HEK293 (cell line): ENCODE measurements around the gene INSRR.

ENCODE experiments used
- CTCF ChIP-seq: fragments of 450-650 bp; formaldehyde crosslinking; IDR thresholded peaks from 2 replicates; pipeline ENCODE4 v1.5.1; 2016; ENCODE audit warnings: missing biosample characterization, missing genetic modification characterization
- HIC1 ChIP-seq: fragments of 450-650 bp; formaldehyde crosslinking; IDR thresholded peaks from 2 replicates; pipeline ENCODE4 v1.5.1; 2016; ENCODE audit warnings: missing biosample characterization, missing genetic modification characterization
- PRDM6 ChIP-seq: fragments of 450-650 bp; formaldehyde crosslinking; IDR thresholded peaks from 2 replicates; pipeline ENCODE4 v1.5.1; 2017; ENCODE audit warnings: missing biosample characterization, missing genetic modification characterization
- ZBTB49 ChIP-seq: fragments of 450-650 bp; formaldehyde crosslinking; IDR thresholded peaks from 2 replicates; pipeline ENCODE4 v1.5.1; 2016; ENCODE audit warnings: missing biosample characterization, missing genetic modification characterization, low read depth
- ZBTB8A ChIP-seq: fragments of 450-650 bp; formaldehyde crosslinking; IDR thresholded peaks from 2 replicates; pipeline ENCODE4 v1.5.1; 2016; ENCODE audit warnings: missing biosample characterization, missing genetic modification characterization
- ZNF146 ChIP-seq: fragments of 450-650 bp; formaldehyde crosslinking; IDR thresholded peaks from 2 replicates; pipeline ENCODE4 v1.5.1; 2016; ENCODE audit warnings: missing biosample characterization, missing genetic modification characterization
- ZNF211 ChIP-seq: fragments of 450-650 bp; formaldehyde crosslinking; IDR thresholded peaks from 2 replicates; pipeline ENCODE4 v1.5.1; 2016; ENCODE audit warnings: low read depth, missing biosample characterization, missing genetic modification characterization
- ZNF362 ChIP-seq: fragments of 450-650 bp; formaldehyde crosslinking; IDR thresholded peaks from 2 replicates; pipeline ENCODE4 v1.5.1; 2016; ENCODE audit warnings: missing biosample characterization, missing genetic modification characterization
- ZNF488 ChIP-seq: fragments of 450-650 bp; formaldehyde crosslinking; IDR thresholded peaks from 2 replicates; pipeline ENCODE4 v1.5.1; 2016; ENCODE audit warnings: missing biosample characterization, missing genetic modification characterization
- ZNF530 ChIP-seq: fragments of 450-650 bp; formaldehyde crosslinking; IDR thresholded peaks from 2 replicates; pipeline ENCODE4 v1.5.1; 2016; ENCODE audit warnings: low read depth, missing biosample characterization, missing genetic modification characterization
- ZNF704 ChIP-seq: fragments of 450-650 bp; formaldehyde crosslinking; IDR thresholded peaks from 2 replicates; pipeline ENCODE4 v1.5.1; 2016; ENCODE audit warnings: missing biosample characterization, missing genetic modification characterization
- ZNF830 ChIP-seq: fragments of 450-650 bp; IDR thresholded peaks from 2 replicates; pipeline ENCODE4 v1.5.0; 2018; ENCODE audit warnings: missing biosample characterization, missing genetic modification characterization, low read depth, mild to moderate bottlenecking, moderate library complexity

- TF ChIP-seq PRDM6 (tag by site-specific recombination) (no peak), ZBTB8A (tag by site-specific recombination) (0 out of 2 replicates have a peak, but pooled peaks have one; percentile 31), ZNF488 (no peak), ZBTB49 (tag by site-specific recombination) (no peak), ZNF146 (tag by site-specific recombination) (no peak), CTCF (tag by site-specific recombination) (peak; percentile 90), ZNF362 (tag by site-specific recombination) (no peak), ZNF530 (tag by site-specific recombination) (no peak), HIC1 (tag by site-specific recombination) (no peak), ZNF704 (no peak), ZNF830 (tag by site-specific recombination) (no peak), ZNF211 (no peak)
Measured at GRCh38 chr1:156860113-156860627, 1.3 kb upstream of the INSRR start.
